GM19452 (cell line): Measurements from ENCODE around the gene CYB5B.

Experiments
- ATAC-seq: cut with Tn5 transposase; IDR thresholded peaks from one replicate; pipeline ENCODE4 v1.9.1; 2021; ENCODE audit not compliant: unreplicated experiment

Gene CYB5B

GRCh38 chr16:69443927-69444631, 19.7 kb downstream of the CYB5B start:
- no peak for ATAC-seq

GRCh38 chr16:69444873-69445517, 20.6 kb downstream of the CYB5B start:
- ATAC-seq = no peak

- no peak for ATAC-seq
Observed at GRCh38 chr16:69448470-69449193, 24.2 kb downstream of the CYB5B start.

- ATAC-seq = no peak
Observed at GRCh38 chr16:69451166-69451565, 26.7 kb downstream of the CYB5B start.

GRCh38 chr16:69453936-69454335, 29.5 kb downstream of the CYB5B start:
- no peak for ATAC-seq

- no peak for ATAC-seq
Observed at GRCh38 chr16:69463876-69464275, 39.5 kb downstream of the CYB5B start.

- ATAC-seq = peak; percentile 36
Observed at GRCh38 chr16:69465083-69465721, 40.8 kb downstream of the CYB5B start.

- no peak for ATAC-seq
Observed at GRCh38 chr16:69465881-69466280, 41.5 kb downstream of the CYB5B start.

GRCh38 chr16:69466547-69466946, 42.1 kb downstream of the CYB5B start:
- no peak for ATAC-seq

GRCh38 chr16:69467080-69467479, 42.7 kb downstream of the CYB5B start:
- ATAC-seq = no peak

- no peak for ATAC-seq
Observed at GRCh38 chr16:69467531-69468204, 43.2 kb downstream of the CYB5B start.

GRCh38 chr16:69469807-69470561, 45.6 kb downstream of the CYB5B start:
- ATAC-seq = peak; percentile 68

GRCh38 chr16:69471121-69471520, 46.7 kb downstream of the CYB5B start:
- ATAC-seq = no peak

- no peak for ATAC-seq
Observed at GRCh38 chr16:69474408-69474807, 50.0 kb downstream of the CYB5B start.

GRCh38 chr16:69476920-69477443, 52.6 kb downstream of the CYB5B start:
- no peak for ATAC-seq

GRCh38 chr16:69477546-69477945, 53.1 kb downstream of the CYB5B start:
- ATAC-seq = no peak

- ATAC-seq = no peak
Observed at GRCh38 chr16:69478685-69479084, 54.3 kb downstream of the CYB5B start.

GRCh38 chr16:69479775-69480174, 55.4 kb downstream of the CYB5B start:
- ATAC-seq = no peak

- no peak for ATAC-seq
Observed at GRCh38 chr16:69481901-69482341, 57.5 kb downstream of the CYB5B start.

- ATAC-seq = no peak
Observed at GRCh38 chr16:69482410-69482991, 58.1 kb downstream of the CYB5B start.
